IPS-18a (cell line): ENCODE data around the gene CPA2.
"Not testable (repeated sequence)": the region's sequence is repeated elsewhere in the genome, so short reads cannot be mapped to it uniquely, and the experiment has no call there.

ENCODE experiments used
- H3K27ac ChIP-seq: one replicate; pipeline ENCODE4 v1.5.1; 2013; ENCODE audit warnings: low read length
- H3K27me3 ChIP-seq: one replicate; pipeline ENCODE4 v1.6.1; 2013; ENCODE audit warnings: mild to moderate bottlenecking, low read length; ENCODE audit not compliant: control insufficient read depth, insufficient read depth
- H3K36me3 ChIP-seq: one replicate; pipeline ENCODE4 v1.6.1; 2013; ENCODE audit warnings: low read depth, low read length; ENCODE audit not compliant: control insufficient read depth
- H3K4me1 ChIP-seq: one replicate; pipeline ENCODE4 v1.6.1; 2013; ENCODE audit warnings: low read depth, low read length; ENCODE audit not compliant: control insufficient read depth
- H3K4me3 ChIP-seq: one replicate; pipeline ENCODE4 v1.5.1; 2013; ENCODE audit warnings: low read length
- H3K9ac ChIP-seq: one replicate; pipeline ENCODE4 v1.6.1; 2013; ENCODE audit warnings: mild to moderate bottlenecking, low read length, moderate library complexity
- H3K9me3 ChIP-seq: one replicate; pipeline ENCODE4 v1.6.1; 2013; ENCODE audit warnings: low read depth, low read length; ENCODE audit not compliant: control insufficient read depth

CPA2 gene

GRCh38 chr7:130266258-130266960 lies at the start of gene CPA2:
Gene CPA2, plus strand, starts transcription at chr7:130266863. Its CDS starts 19 bp downstream, at chr7:130266882.
- Histone ChIP-seq H3K9me3 (no peaks in the 10 kb centered on the region), H3K9ac (no peak within 1 kb of the TSS), H3K4me1 (peaks cover 15% of the 10 kb centered on the region), H3K27me3 (no peaks in the 10 kb centered on the region), H3K36me3 (no peaks in the 10 kb centered on the region), H3K4me3 (no peak within 1 kb of the TSS), H3K27ac (no peak within 1 kb of the TSS)

GRCh38 chr7:130218806-130219620 lies 47.6 kb upstream of the CPA2 start:
- Histone ChIP-seq H3K27me3 (no peaks in the 10 kb centered on the region), H3K4me1 (no peaks in the 10 kb centered on the region), H3K4me3 (no peak overlapping the region), H3K9ac (no peak overlapping the region), H3K36me3 (no peaks in the 10 kb centered on the region), H3K27ac (no peak overlapping the region), H3K9me3 (no peaks in the 10 kb centered on the region)

- Histone ChIP-seq H3K9me3 (no peaks in the 10 kb centered on the region), H3K4me3 (no peak overlapping the region), H3K36me3 (no peaks in the 10 kb centered on the region), H3K9ac (no peak overlapping the region), H3K27ac (no peak overlapping the region), H3K4me1 (no peaks in the 10 kb centered on the region), H3K27me3 (no peaks in the 10 kb centered on the region)
These were observed 46.8 kb upstream of the CPA2 start for GRCh38 chr7:130219871-130220270.

- Histone ChIP-seq H3K4me3 (no peak overlapping the region), H3K4me1 (no peaks in the 10 kb centered on the region), H3K36me3 (no peaks in the 10 kb centered on the region), H3K9me3 (no peaks in the 10 kb centered on the region), H3K27me3 (no peaks in the 10 kb centered on the region), H3K9ac (no peak overlapping the region), H3K27ac (no peak overlapping the region)
These were observed 44.9 kb upstream of the CPA2 start for GRCh38 chr7:130221746-130222145.

GRCh38 chr7:130223646-130224045 lies 43.0 kb upstream of the CPA2 start:
- no peaks in the 10 kb centered on the region for H3K27me3 ChIP-seq
- H3K9me3 ChIP-seq = no peaks in the 10 kb centered on the region
- peaks cover 4% of the 10 kb centered on the region for H3K4me1 ChIP-seq
- H3K36me3 ChIP-seq = no peaks in the 10 kb centered on the region
- H3K27ac ChIP-seq = no peak overlapping the region
- no peak overlapping the region for H3K4me3 ChIP-seq
- H3K9ac ChIP-seq = no peak overlapping the region

- Histone ChIP-seq H3K9me3 (no peaks in the 10 kb centered on the region), H3K36me3 (no peaks in the 10 kb centered on the region), H3K4me3 (no peak overlapping the region), H3K4me1 (peaks cover 4% of the 10 kb centered on the region), H3K27me3 (no peaks in the 10 kb centered on the region), H3K9ac (no peak overlapping the region), H3K27ac (no peak overlapping the region)
These were observed 42.5 kb upstream of the CPA2 start for GRCh38 chr7:130224210-130224609.

GRCh38 chr7:130224923-130225322 lies 41.7 kb upstream of the CPA2 start:
- H3K9me3 ChIP-seq, H3K4me1 ChIP-seq, H3K36me3 ChIP-seq, H3K27ac ChIP-seq, H3K9ac ChIP-seq, H3K4me3 ChIP-seq, H3K27me3 ChIP-seq: not testable (repeated sequence)

GRCh38 chr7:130226333-130226732 lies 40.3 kb upstream of the CPA2 start:
- Histone ChIP-seq H3K9ac (no peak overlapping the region), H3K4me1 (peaks cover 4% of the 10 kb centered on the region), H3K4me3 (no peak overlapping the region), H3K9me3 (no peaks in the 10 kb centered on the region), H3K27ac (no peak overlapping the region), H3K36me3 (no peaks in the 10 kb centered on the region), H3K27me3 (no peaks in the 10 kb centered on the region)

- Histone ChIP-seq H3K9me3 (no peaks in the 10 kb centered on the region), H3K4me1 (peaks cover 4% of the 10 kb centered on the region), H3K27ac (no peak overlapping the region), H3K27me3 (no peaks in the 10 kb centered on the region), H3K36me3 (no peaks in the 10 kb centered on the region), H3K9ac (no peak overlapping the region), H3K4me3 (no peak overlapping the region)
These were observed 38.6 kb upstream of the CPA2 start for GRCh38 chr7:130227883-130228575.

- Histone ChIP-seq H3K27ac (no peak overlapping the region), H3K4me1 (peaks cover 4% of the 10 kb centered on the region), H3K9ac (no peak overlapping the region)
These were observed 37.7 kb upstream of the CPA2 start for GRCh38 chr7:130228840-130229502.

GRCh38 chr7:130229981-130230380 lies 36.7 kb upstream of the CPA2 start:
- H3K4me3 ChIP-seq, H3K4me1 ChIP-seq, H3K27me3 ChIP-seq, H3K9ac ChIP-seq, H3K36me3 ChIP-seq, H3K27ac ChIP-seq, H3K9me3 ChIP-seq: not testable (repeated sequence)

More at GRCh38 chr7:130228840-130229502, 37.7 kb upstream of the CPA2 start:
- Histone ChIP-seq H3K9me3 (no peaks in the 10 kb centered on the region), H3K27me3 (no peaks in the 10 kb centered on the region), H3K4me3 (no peak overlapping the region), H3K36me3 (no peaks in the 10 kb centered on the region)
